ENCODE measurements around the gene SLC27A5. TPM values are rescaled to one million over a fixed set of nuclear protein-coding genes. Genes with fewer than 3 reads are reported as not detected.

Gene SLC27A5
- 4.1 TPM for total RNA-seq

GRCh38 chr19:58511353-58512208 is at the start of gene SLC27A5:
Gene SLC27A5, minus strand, starts transcription at chr19:58511992. Its CDS starts 37 bp downstream, at chr19:58511955.
- no peak for DNase-seq

DNA sequence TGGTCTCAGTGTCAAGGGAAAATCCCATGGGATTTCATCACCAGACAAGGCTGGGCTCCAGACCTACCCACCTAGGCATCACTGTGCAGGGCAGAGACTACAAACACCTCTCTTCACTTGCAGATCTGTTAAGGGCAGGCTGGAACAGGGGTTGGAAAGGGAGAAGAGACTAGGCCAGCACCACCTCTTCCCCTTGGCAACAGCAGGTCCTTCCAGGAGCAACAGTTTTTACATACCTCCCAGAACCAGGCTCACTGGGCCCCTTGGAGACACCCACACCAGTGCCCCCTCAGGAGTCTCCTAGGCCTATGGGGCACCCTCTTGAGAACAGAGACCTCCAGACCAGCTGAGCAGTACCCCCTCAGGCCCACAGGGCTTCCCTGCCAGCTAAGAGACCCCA is 49.1 kb upstream of the SLC27A5 start:
- no peak for DNase-seq

GRCh38 chr19:58560007-58560887 is 48.5 kb upstream of the SLC27A5 start:
- DNase-seq = no peak

GRCh38 chr19:58559275-58560006 is 47.6 kb upstream of the SLC27A5 start:
- DNase-seq = no peak

GRCh38 chr19:58558623-58559274 is 47.0 kb upstream of the SLC27A5 start:
- no peak for DNase-seq

DNA sequence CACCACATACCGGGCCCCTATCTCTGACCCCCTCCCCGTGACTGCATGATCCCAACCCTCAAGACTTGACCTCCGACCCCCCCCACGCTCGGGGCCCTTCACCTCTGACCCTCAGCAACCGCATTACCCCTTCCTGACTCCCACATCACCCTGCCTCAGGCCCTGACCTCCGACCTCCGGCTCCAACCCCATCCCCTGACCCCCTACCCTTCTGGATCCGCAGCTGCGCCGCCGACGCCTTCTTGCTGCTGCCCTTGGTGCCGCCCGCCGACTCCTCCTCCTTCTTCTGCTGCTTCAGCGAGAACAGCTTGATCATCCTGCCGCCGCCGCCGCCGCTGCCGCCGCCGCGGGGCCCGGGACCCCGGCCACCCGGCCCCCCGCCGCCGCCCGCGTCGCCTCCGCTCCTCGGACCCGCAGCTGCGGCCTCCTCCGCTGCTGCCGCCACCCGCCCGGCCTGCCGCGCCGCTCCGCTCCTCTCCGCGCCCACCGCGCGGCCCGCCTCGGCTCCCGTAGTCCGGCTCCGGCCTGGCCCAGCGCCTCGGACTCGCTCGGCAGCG is 46.4 kb upstream of the SLC27A5 start, which contains the start of gene UBE2M:
TSS of gene UBE2M (minus strand) at position 546 of the 557 bp plus-strand sequence. CDS start at position 316, 230 bp downstream.
- DNase-seq = no peak

GRCh38 chr19:58557221-58558065 is 45.7 kb upstream of the SLC27A5 start:
- no peak for DNase-seq

GRCh38 chr19:58556622-58557220 is 44.9 kb upstream of the SLC27A5 start:
- DNase-seq = no peak

GRCh38 chr19:58555920-58556621 is 44.3 kb upstream of the SLC27A5 start:
- DNase-seq = no peak

- no peak for DNase-seq
Observed at GRCh38 chr19:58555369-58555885, 43.6 kb upstream of the SLC27A5 start.

- DNase-seq = no peak
Observed at GRCh38 chr19:58554494-58555368, 42.9 kb upstream of the SLC27A5 start, which contains the start of gene CHMP2A. Gene CHMP2A, minus strand, starts transcription at chr19:58555105. Its CDS starts 893 bp downstream, at chr19:58554212.

DNA sequence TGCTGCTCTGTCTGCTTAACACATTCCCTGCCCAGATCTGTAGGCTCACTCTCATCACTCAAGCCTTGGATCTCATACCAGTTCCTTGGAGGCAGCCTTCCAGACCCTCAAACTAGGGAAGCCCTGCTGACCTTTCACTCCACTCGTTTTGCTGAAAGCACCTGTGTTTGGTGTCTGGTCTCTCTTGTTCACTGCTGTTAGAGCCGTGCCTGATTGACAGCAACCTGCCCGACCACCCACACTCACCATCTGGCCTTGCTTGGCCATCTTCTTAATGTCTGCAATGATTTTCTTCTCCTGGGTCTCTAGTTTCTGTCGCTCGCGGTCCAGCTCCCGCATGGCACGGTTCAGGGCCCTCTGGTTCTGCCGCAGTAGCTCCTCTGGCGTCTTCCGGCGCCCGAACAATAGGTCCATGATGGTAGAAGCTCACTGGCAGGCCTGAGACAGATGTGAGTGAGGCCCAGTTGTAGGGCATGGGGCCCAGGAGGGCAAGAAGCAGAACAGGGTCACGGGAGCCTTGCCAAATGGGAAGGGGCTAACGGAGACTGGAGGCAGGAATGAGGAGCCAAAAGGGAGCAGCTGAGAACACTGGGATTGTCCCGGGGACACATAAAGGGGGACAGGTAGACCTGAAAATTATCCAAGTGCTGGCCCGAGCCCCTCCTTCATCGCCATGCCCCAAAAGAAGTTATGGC is 42.2 kb upstream of the SLC27A5 start:
- no peak for DNase-seq

GRCh38 chr19:58552655-58553054 is 40.9 kb upstream of the SLC27A5 start:
- no peak for DNase-seq

DNA sequence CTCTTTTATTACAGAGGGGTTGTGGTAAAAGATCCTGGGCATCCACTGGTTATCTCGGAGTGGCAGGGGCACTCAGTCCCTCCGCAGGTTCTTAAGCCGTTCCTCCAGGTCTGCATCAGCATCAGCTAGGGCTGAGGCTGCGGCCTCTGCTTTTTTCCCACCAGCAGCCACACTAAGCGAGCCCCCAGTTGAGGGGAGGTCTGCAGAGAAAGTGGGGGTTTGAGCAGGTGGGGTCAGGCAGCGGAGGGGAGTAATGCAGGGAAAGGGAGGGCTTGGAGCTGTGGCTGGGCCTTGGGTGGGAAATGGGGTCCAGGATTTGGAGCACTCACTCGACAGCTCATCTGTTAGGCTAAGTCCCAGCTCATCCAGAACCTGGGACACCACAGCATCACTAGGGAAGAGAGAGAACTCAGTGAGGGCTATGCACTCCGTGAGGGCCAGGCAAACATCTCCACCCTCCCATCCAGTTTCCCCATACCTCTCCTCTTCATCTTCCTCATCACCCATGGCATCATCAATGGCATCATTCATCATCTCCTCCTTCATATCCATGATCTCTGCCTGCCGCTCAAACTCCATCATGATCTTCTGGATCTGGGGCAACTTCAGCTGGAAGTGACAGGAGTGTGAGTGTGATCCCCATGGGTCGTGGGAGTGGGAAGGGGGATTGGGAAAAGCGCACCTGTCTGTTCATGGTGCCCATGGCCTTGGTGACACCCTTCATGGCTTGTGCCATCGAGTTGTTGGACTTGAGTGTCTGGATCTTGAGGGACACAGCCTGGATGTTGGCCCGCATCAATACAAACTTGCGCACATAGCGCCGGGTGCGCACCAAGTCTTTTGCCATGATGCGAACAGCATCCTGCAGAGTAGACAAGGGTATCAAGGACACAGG is 40.0 kb upstream of the SLC27A5 start:
- no peak for DNase-seq

GRCh38 chr19:58551123-58551497 is 39.3 kb upstream of the SLC27A5 start:
- DNase-seq = no peak
